NCI-H1105 (cell line): ENCODE measurements around the gene CREB5.

Source experiments
- DNase-seq: peaks from one replicate; lab custom pipeline; 2025; lab: John Stamatoyannopoulos, UW

The CREB5 gene

GRCh38 chr7:28855538-28856217, 443.4 kb downstream of the CREB5 start:
- DNase-seq: no peak

- DNase-seq: no peak
Measured at GRCh38 chr7:28856656-28857055, 444.3 kb downstream of the CREB5 start.

GRCh38 chr7:28858206-28858605, 445.9 kb downstream of the CREB5 start:
- DNase-seq: no peak

- DNase-seq: no peak
Measured at GRCh38 chr7:28858895-28859294, 446.6 kb downstream of the CREB5 start.

DNA sequence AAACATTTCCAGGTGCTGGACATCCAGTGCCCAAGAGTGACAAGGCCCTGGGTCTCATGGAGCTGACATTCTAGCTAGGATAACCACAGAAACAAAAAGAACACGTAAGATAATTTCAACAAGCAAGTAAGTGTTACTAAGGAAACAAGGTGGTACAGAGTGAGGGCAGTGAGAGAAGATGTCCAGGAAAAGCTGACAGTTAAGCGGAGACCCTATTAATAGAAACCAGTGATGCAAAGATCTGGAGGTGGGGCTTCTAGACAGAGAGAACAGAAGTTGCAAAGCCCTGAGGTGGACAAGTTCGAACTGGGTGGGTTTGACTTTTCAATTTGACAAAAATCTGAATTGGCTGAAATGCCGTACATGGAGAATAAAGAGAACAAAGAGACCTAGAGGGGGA, 449.5 kb downstream of the CREB5 start:
- DNase-seq: no peak

GRCh38 chr7:28862595-28863272, 450.4 kb downstream of the CREB5 start:
- no peak for DNase-seq

- no peak for DNase-seq
Measured at GRCh38 chr7:28865601-28866144, 453.4 kb downstream of the CREB5 start.

GRCh38 chr7:28868712-28869111, 456.4 kb downstream of the CREB5 start:
- no peak for DNase-seq

DNA sequence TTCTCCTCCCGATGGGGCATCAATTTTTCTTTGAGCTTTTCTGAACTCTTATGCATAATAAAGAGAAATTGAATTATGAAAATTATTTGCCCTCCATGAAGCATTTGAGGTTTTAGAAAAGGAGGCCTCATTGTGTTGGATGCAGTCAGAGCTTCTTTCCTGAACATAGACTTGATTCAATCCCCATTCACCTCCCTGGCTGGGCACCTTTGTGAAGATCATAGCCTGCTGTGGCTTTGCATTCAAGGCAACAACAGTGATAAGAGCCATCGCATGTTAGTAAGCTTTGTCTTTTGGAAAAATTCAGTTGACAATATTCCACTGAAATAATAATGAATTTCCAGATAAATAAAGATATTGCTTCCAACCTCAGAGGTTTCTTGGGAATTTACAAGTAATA, 458.8 kb downstream of the CREB5 start:
- DNase-seq: no peak

GRCh38 chr7:28871631-28872030, 459.3 kb downstream of the CREB5 start:
- no peak for DNase-seq

DNA sequence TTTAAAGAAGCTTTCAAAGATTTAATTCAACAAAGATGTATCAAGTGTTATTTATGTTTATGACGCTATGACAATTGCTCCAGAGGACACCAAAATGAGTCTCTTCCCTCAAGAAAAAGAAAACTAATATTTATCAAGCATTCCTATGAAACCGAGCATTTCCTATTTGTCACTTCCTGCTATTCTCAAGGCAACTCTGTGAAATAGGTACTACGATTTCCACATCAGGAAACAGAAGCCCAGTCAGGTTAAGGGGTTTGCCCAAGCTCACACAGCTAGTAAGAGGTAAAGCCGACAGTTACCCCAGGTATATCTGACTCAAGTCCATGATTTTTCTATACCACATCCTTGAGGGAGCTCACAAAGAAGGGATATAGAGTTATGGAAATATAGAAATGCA, 459.9 kb downstream of the CREB5 start:
- no peak for DNase-seq

DNA sequence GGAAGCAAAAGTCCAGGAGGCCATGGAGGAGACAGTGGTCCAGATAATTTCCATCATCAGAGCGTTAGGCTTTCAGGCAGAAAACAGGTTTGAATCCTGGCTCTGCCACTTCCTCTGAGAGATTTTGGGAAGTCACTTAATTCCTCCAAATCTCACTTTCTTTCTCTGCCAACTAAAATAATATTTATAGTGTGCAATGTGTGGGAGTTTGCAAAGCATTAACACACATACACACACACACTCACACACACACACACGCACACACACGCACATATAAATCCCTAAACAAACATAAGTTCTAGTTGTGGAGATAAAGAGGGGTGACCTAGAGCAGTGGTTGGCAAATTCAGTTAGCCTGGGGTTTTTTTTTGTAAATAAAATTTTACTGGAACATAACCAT, 461.0 kb downstream of the CREB5 start:
- DNase-seq: no peak

DNA sequence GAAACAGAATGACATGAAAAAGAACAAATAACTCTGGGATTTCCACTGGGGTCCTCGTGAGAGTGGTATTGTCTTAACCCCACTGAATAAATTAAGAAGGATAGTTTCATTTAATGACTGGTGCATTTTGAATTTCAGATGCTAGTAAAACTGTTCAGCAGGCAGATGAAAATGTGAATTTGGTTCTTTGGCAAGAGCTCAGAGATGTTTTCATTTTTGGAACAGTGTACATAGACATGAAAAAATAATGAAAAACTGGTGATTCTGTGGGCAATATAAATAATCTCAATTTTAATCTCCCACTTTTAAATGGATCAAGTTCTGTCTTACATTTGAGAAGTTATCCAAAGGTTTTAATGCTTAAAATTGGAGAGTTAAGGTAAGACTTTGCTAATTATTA, 461.7 kb downstream of the CREB5 start:
- no peak for DNase-seq
